Left ventricle myocardium inferior (tissue), 1 donor: Measurements from ENCODE around the gene KCNG3. TPM values are rescaled to one million over a fixed set of nuclear protein-coding genes. Genes with fewer than 3 reads are reported as not detected.

Experiments
- DNase-seq: peaks from one replicate; pipeline ENCODE4 v3.0.0-alpha.2; 2020
- H3K27ac ChIP-seq: fragments of 200-600 bp; replicated peaks from 2 replicates; pipeline ENCODE4 v1.8.0; 2021
- H3K27me3 ChIP-seq: fragments of 200-600 bp; 2 replicates; pipeline ENCODE4 v1.8.0; 2021; ENCODE audit warnings: low read depth
- H3K36me3 ChIP-seq: fragments of 200-600 bp; 2 replicates; pipeline ENCODE4 v1.8.0; 2021
- H3K4me1 ChIP-seq: fragments of 200-600 bp; 2 replicates; pipeline ENCODE4 v1.8.0; 2021
- H3K4me3 ChIP-seq: fragments of 200-600 bp; 2 replicates; pipeline ENCODE4 v1.8.0; 2021; ENCODE audit warnings: mild to moderate bottlenecking, moderate library complexity
- H3K9me3 ChIP-seq: fragments of 200-600 bp; replicated peaks from 2 replicates; pipeline ENCODE4 v1.8.0; 2021
- intact Hi-C: fragments of 100-400 bp; cut with micrococcal nuclease; formaldehyde crosslinking; loops from one replicate; pipeline ENCODE4 v1.11.0; 2022
- total RNA-seq: library from RNA; stranded (reverse); fragmentation: NEBNext Ultra II Directional; extraction: Animal tissue kit (Norgen Biotek cat#: 25700); gene quantifications from one replicate; pipeline ENCODE4 v1.2.1, GENCODE V29; 2021
- TF ChIP-seq, protein P1 (sequence below): fragments of 200-600 bp; IDR thresholded peaks from 2 replicates; pipeline ENCODE4 v1.8.0; 2021; ENCODE audit warnings: antibody characterized with exemption, mild to moderate bottlenecking, borderline replicate concordance
- donor health status: DM: no; HTN: yes; CAD: no; lungs with severe emphysema.

Gene KCNG3
- total RNA-seq, 1 donor from 2014 or later: not detected

- Histone ChIP-seq H3K27me3 (peaks cover 79% of the 10 kb centered on the region), H3K4me1 (peaks cover 19% of the 10 kb centered on the region), H3K9me3 (no peaks in the 10 kb centered on the region), H3K27ac (no peak overlapping the region), H3K36me3 (no peaks in the 10 kb centered on the region), H3K4me3 (peak overlapping the region; percentile 72)
- TF ChIP-seq, protein P1, sequence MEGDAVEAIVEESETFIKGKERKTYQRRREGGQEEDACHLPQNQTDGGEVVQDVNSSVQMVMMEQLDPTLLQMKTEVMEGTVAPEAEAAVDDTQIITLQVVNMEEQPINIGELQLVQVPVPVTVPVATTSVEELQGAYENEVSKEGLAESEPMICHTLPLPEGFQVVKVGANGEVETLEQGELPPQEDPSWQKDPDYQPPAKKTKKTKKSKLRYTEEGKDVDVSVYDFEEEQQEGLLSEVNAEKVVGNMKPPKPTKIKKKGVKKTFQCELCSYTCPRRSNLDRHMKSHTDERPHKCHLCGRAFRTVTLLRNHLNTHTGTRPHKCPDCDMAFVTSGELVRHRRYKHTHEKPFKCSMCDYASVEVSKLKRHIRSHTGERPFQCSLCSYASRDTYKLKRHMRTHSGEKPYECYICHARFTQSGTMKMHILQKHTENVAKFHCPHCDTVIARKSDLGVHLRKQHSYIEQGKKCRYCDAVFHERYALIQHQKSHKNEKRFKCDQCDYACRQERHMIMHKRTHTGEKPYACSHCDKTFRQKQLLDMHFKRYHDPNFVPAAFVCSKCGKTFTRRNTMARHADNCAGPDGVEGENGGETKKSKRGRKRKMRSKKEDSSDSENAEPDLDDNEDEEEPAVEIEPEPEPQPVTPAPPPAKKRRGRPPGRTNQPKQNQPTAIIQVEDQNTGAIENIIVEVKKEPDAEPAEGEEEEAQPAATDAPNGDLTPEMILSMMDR: no peak
- intact Hi-C loops: no loop called here
- no peak for DNase-seq
Observed at GRCh38 chr2:42495234-42495581, 1.4 kb upstream of the KCNG3 start.

GRCh38 chr2:42494355-42495233 is 812 bp upstream of the KCNG3 start:
- H3K27me3 ChIP-seq: peaks cover 81% of the 10 kb centered on the region
- peak; percentile 45 for DNase-seq
- H3K27ac ChIP-seq: no peak overlapping the region
- H3K36me3 ChIP-seq: no peaks in the 10 kb centered on the region
- H3K9me3 ChIP-seq: no peaks in the 10 kb centered on the region
- peaks cover 19% of the 10 kb centered on the region for H3K4me1 ChIP-seq
- intact Hi-C loops: no loop called here
- H3K4me3 ChIP-seq: peak overlapping the region; percentile 72
- TF ChIP-seq, protein P1: peak; percentile 89

- Histone ChIP-seq H3K9me3 (no peaks in the 10 kb centered on the region), H3K4me1 (peaks cover 19% of the 10 kb centered on the region), H3K4me3 (peak overlapping the region; percentile 72), H3K27me3 (peaks cover 88% of the 10 kb centered on the region), H3K27ac (no peak overlapping the region), H3K36me3 (no peaks in the 10 kb centered on the region)
- intact Hi-C loops: no loop called here
- TF ChIP-seq, protein P1: no peak
- no peak for DNase-seq
Observed at GRCh38 chr2:42492691-42493467, 903 bp downstream of the KCNG3 start.

GRCh38 chr2:42488297-42488696 is 5.5 kb downstream of the KCNG3 start:
- H3K4me3 ChIP-seq: no peak overlapping the region
- peaks cover 3% of the 10 kb centered on the region for H3K4me1 ChIP-seq
- intact Hi-C loops: no loop called here
- TF ChIP-seq, protein P1: no peak
- DNase-seq: no peak
- H3K9me3 ChIP-seq: no peaks in the 10 kb centered on the region
- peaks cover 68% of the 10 kb centered on the region for H3K27me3 ChIP-seq
- no peaks in the 10 kb centered on the region for H3K36me3 ChIP-seq
- H3K27ac ChIP-seq: no peak overlapping the region

DNA sequence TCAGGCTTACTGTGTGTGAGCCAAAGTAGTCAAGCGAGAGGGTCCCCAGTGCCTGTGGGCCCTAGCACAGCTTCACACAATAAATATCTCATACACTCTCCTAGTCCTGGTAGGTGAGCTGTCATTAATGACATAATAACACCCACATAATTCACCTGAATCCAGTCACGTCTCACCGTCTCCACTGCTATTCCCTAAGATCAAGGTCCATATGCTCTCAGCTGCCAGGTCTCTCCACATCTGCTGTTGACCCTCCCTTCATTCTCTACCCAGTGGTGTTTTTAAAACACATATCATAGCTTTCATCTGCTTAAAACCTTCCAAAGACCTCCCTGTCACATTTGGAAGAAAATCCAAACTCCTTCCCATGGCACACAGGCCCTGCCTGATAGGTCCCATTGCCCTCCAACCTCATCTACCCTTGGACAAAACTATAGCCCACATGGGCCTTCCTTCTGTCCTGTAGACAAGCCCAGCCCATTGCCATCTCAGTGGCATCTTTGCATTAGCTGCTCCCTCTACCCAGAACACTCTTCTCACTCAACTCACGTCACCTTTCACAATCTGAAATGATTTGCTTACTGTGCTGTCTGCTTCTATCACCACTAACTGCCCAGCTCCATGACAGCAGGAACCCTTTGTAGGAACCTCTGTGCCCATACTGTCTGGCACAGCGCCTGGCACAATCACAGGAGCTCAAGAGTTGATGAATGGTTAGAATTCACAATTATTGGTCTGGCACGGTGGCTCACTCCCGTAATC is 7.5 kb downstream of the KCNG3 start:
- Histone ChIP-seq H3K9me3 (no peaks in the 10 kb centered on the region), H3K27ac (no peak overlapping the region), H3K36me3 (no peaks in the 10 kb centered on the region), H3K4me1 (no peaks in the 10 kb centered on the region), H3K27me3 (peaks cover 57% of the 10 kb centered on the region), H3K4me3 (no peak overlapping the region)
- TF ChIP-seq, protein P1: no peak
- intact Hi-C loops: no loop called here
- DNase-seq: no peak
